ENCODE results near the gene CDON. TPM values are rescaled to one million over a fixed set of nuclear protein-coding genes. Genes with fewer than 3 reads are reported as not detected.

Gene CDON
- total and polyA plus RNA-seq, 8 donors = 0.80 to 10.7 (median 2.9) TPM

GRCh38 chr11:125941619-125942611 is 120.8 kb downstream of the CDON start:
- 32% methylated on average over 20 of the region's 20 CpGs for WGBS, 2 donors
- ATAC-seq = peak; percentile 80 to 96 (median 92)

GRCh38 chr11:125941267-125941618 is 121.4 kb downstream of the CDON start:
- no peaks in the 10 kb centered on the region for H3K9me3 ChIP-seq
- H3K4me1 ChIP-seq = no peaks in the 10 kb centered on the region
- WGBS, 2 donors = 74 to 86% methylated on average over 4 of the region's 4 CpGs
- ATAC-seq (no peak), DNase-seq (no peak), FAIRE-seq (no peak)
- TF ChIP-seq CTCF (IDR thresholded peaks at IDR 0.05) = no peak
- H3K27ac ChIP-seq = no peak overlapping the region
- H3K27me3 ChIP-seq = no peaks in the 10 kb centered on the region
- intact Hi-C loops (cut with DNase I) = no loop called here
- H3K36me3 ChIP-seq = no peaks in the 10 kb centered on the region
- no peak overlapping the region for H3K4me3 ChIP-seq

More at GRCh38 chr11:125941619-125942611, 120.8 kb downstream of the CDON start:
- Histone ChIP-seq H3K4me3 (no peak overlapping the region), H3K9me3 (no peaks in the 10 kb centered on the region), H3K27me3 (no peaks in the 10 kb centered on the region), H3K4me1 (no peaks in the 10 kb centered on the region), H3K27ac (no peak overlapping the region), H3K36me3 (no peaks in the 10 kb centered on the region)
- DNase-seq (peak; percentile 43 to 87 (median 60)), FAIRE-seq (no peak)
- TF ChIP-seq CTCF (IDR thresholded peaks at IDR 0.05) = peak; percentile 53 to 76 (median 60)
- intact Hi-C loops (cut with DNase I) = no loop called here

DNA sequence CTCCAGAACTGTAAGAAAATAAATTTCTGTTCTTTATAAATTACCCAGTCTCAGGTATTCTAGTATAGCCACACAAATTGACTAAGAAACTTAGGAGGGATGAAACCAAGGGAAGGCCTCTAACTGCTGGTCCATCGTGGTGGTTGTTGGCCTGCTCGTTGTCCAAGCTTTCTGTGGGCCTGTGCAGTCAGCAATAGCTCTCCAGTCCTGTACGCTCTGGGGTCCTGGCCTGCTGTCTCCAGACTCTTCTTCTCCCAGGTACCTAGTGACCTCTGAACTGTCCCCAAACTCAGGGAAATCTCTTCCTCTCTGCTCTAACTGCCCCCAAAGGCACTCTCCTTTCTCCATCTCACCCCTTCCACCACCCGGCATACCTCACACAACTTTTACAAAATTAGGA is 122.5 kb downstream of the CDON start:
- no peaks in the 10 kb centered on the region for H3K9me3 ChIP-seq
- no peaks in the 10 kb centered on the region for H3K27me3 ChIP-seq
- no peak overlapping the region for H3K27ac ChIP-seq
- intact Hi-C loops (cut with DNase I) = no loop called here
- FAIRE-seq (no peak), ATAC-seq (no peak), DNase-seq (no peak)
- no peaks in the 10 kb centered on the region for H3K36me3 ChIP-seq
- no peaks in the 10 kb centered on the region for H3K4me1 ChIP-seq
- TF ChIP-seq CTCF (IDR thresholded peaks at IDR 0.05) = no peak
- no peak overlapping the region for H3K4me3 ChIP-seq
- WGBS, 2 donors = 89 to 96% methylated on average over 4 of the region's 4 CpGs

GRCh38 chr11:125939081-125939521 is 123.6 kb downstream of the CDON start:
- Histone ChIP-seq H3K36me3 (no peaks in the 10 kb centered on the region), H3K4me3 (no peak overlapping the region), H3K9me3 (no peaks in the 10 kb centered on the region), H3K27ac (no peak overlapping the region), H3K4me1 (no peaks in the 10 kb centered on the region), H3K27me3 (no peaks in the 10 kb centered on the region)
- 57 to 60% methylated on average over 4 of the region's 4 CpGs for whole genome bisulfite sequencing, 2 donors
- intact Hi-C loops (cut with DNase I) = loop anchor here in 1 of 3 donors (5.0 kb wide), 1 partner anchor 248 kb away; no protein-coding TSS in a partner anchor
- no peak for ATAC-seq
- DNase-seq = no peak
- no peak for TF ChIP-seq CTCF (IDR thresholded peaks at IDR 0.05)
- no peak for FAIRE-seq

GRCh38 chr11:125938418-125938817 is 124.2 kb downstream of the CDON start:
- Histone ChIP-seq H3K4me3 (no peak overlapping the region), H3K27me3 (no peaks in the 10 kb centered on the region), H3K36me3 (no peaks in the 10 kb centered on the region), H3K4me1 (no peaks in the 10 kb centered on the region), H3K9me3 (no peaks in the 10 kb centered on the region), H3K27ac (no peak overlapping the region)
- 75 to 84% methylated on average over 5 of the region's 5 CpGs for WGBS, 2 donors
- no peak for TF ChIP-seq CTCF (IDR thresholded peaks at IDR 0.05)
- intact Hi-C loops (cut with DNase I) = loop anchor here in 1 of 3 donors (5.0 kb wide), 1 partner anchor 249 kb away; no protein-coding TSS in a partner anchor
- DNase-seq (no peak), ATAC-seq (no peak), FAIRE-seq (no peak)
